DOHH2 (cell line): ENCODE data around the gene CNN2.

Experiments
- H3F3A ChIP-seq: fragments of 200-600 bp; sonication (generic), shearing (Covaris generic); 2 replicates; pipeline ENCODE4 v1.6.0; 2016; ENCODE audit warnings: antibody characterized with exemption, mild to moderate bottlenecking; ENCODE audit not compliant: control insufficient read depth, insufficient read depth
- H3K27ac ChIP-seq: fragments of 200-600 bp; sonication (generic); 2 replicates; pipeline ENCODE4 v1.5.1; 2014; ENCODE audit warnings: low read depth, mild to moderate bottlenecking, low read length, moderate library complexity
- H3K27me3 ChIP-seq: fragments of 200-600 bp; sonication (generic); 2 replicates; pipeline ENCODE4 v1.6.1; 2014; ENCODE audit warnings: mild to moderate bottlenecking, low read length, mixed read lengths; ENCODE audit not compliant: control insufficient read depth
- H3K36me3 ChIP-seq: fragments of 200-600 bp; sonication (generic); 2 replicates; pipeline ENCODE4 v1.6.1; 2014; ENCODE audit warnings: mild to moderate bottlenecking, low read length, moderate library complexity, mixed read lengths; ENCODE audit not compliant: control insufficient read depth
- H3K4me1 ChIP-seq: fragments of 200-600 bp; sonication (generic); 2 replicates; pipeline ENCODE4 v1.6.1; 2014; ENCODE audit warnings: mild to moderate bottlenecking, low read length, mixed read lengths; ENCODE audit not compliant: control insufficient read depth
- H3K4me2 ChIP-seq: fragments of 200-600 bp; sonication (generic); 2 replicates; pipeline ENCODE4 v1.6.0; 2014; ENCODE audit warnings: mild to moderate bottlenecking, low read length, moderate library complexity
- H3K4me3 ChIP-seq: fragments of 200-600 bp; sonication (generic); 2 replicates; pipeline ENCODE4 v1.5.1; 2014; ENCODE audit warnings: mild to moderate bottlenecking, low read length, mixed read lengths
- H3K79me2 ChIP-seq: fragments of 200-600 bp; sonication (generic); 2 replicates; pipeline ENCODE4 v1.6.1; 2014; ENCODE audit warnings: mild to moderate bottlenecking, low read length, mixed read lengths; ENCODE audit not compliant: control insufficient read depth
- H3K9me2 ChIP-seq: fragments of 200-600 bp; sonication (generic); replicated peaks from 2 replicates; pipeline ENCODE4 v1.6.1; 2014; ENCODE audit warnings: mild to moderate bottlenecking, low read length, mixed read lengths; ENCODE audit not compliant: control insufficient read depth
- H3K9me3 ChIP-seq: fragments of 200-600 bp; sonication (generic); 2 replicates; pipeline ENCODE4 v1.6.1; 2014; ENCODE audit warnings: antibody characterized with exemption, low read length, mixed read lengths; ENCODE audit not compliant: control insufficient read depth, insufficient read depth
- H4K20me1 ChIP-seq: fragments of 200-600 bp; sonication (generic); 2 replicates; pipeline ENCODE4 v1.6.0; 2014; ENCODE audit warnings: low read depth, mild to moderate bottlenecking, antibody characterized with exemption, low read length, moderate library complexity; ENCODE audit not compliant: control insufficient read depth, insufficient read depth
- CTCF ChIP-seq: fragments of 200-600 bp; sonication (generic); IDR thresholded peaks from one replicate; pipeline ENCODE4 v1.5.1; 2014; ENCODE audit warnings: antibody characterized with exemption, mild to moderate bottlenecking, low read depth, low read length; ENCODE audit not compliant: poor library complexity, severe bottlenecking
- EZH2phosphoT487 ChIP-seq: fragments of 200-600 bp; sonication (generic); IDR thresholded peaks from 2 replicates; pipeline ENCODE4 v1.6.1; 2017; ENCODE audit warnings: borderline replicate concordance, mild to moderate bottlenecking, antibody characterized with exemption, low read length, moderate library complexity, mixed read lengths

Gene CNN2

GRCh38 chr19:1025960-1026782 lies at the start of gene CNN2:
TSS of gene CNN2 (plus strand) at chr19:1026608. CDS start at chr19:1026662, 54 bp downstream.
- peaks cover 32% of the 10 kb centered on the region for H3K36me3 ChIP-seq
- peak within 1 kb of the TSS; percentile 84 for H3K27ac ChIP-seq
- peaks cover 44% of the 10 kb centered on the region for H3K4me1 ChIP-seq
- H3K4me2 ChIP-seq: peak within 1 kb of the TSS; percentile 85
- no peaks in the 10 kb centered on the region for H3K9me3 ChIP-seq
- H4K20me1 ChIP-seq: 0 out of 2 replicates have a peak, but pooled peaks cover 3% of the 10 kb centered on the region
- H3K79me2 ChIP-seq: peaks cover 49% of the 10 kb centered on the region
- H3K4me3 ChIP-seq: peak within 1 kb of the TSS; percentile 90
- H3K9me2 ChIP-seq: no peaks in the 10 kb centered on the region
- TF ChIP-seq CTCF (no peak), EZH2phosphoT487 (no peak)
- no peaks in the 10 kb centered on the region for H3K27me3 ChIP-seq
- H3F3A ChIP-seq: peaks cover 17% of the 10 kb centered on the region

GRCh38 chr19:977058-977464 lies 49.3 kb upstream of the CNN2 start:
- no peak overlapping the region for H3K4me3 ChIP-seq
- peaks cover 13% of the 10 kb centered on the region for H3K27me3 ChIP-seq
- H3K27ac ChIP-seq: no peak overlapping the region
- TF ChIP-seq CTCF (no peak), EZH2phosphoT487 (no peak)
- no peaks in the 10 kb centered on the region for H3K36me3 ChIP-seq
- H4K20me1 ChIP-seq: no peaks in the 10 kb centered on the region
- H3F3A ChIP-seq: no peaks in the 10 kb centered on the region
- H3K9me3 ChIP-seq: no peaks in the 10 kb centered on the region
- no peak overlapping the region for H3K4me2 ChIP-seq
- H3K79me2 ChIP-seq: no peaks in the 10 kb centered on the region
- no peaks in the 10 kb centered on the region for H3K9me2 ChIP-seq
- H3K4me1 ChIP-seq: no peaks in the 10 kb centered on the region

- TF ChIP-seq CTCF (no peak), EZH2phosphoT487 (no peak)
- H3K4me2 ChIP-seq: no peak overlapping the region
- H3K79me2 ChIP-seq: peaks cover 2% of the 10 kb centered on the region
- H3K36me3 ChIP-seq: no peaks in the 10 kb centered on the region
- peaks cover 13% of the 10 kb centered on the region for H3K27me3 ChIP-seq
- no peaks in the 10 kb centered on the region for H3K9me3 ChIP-seq
- peaks cover 4% of the 10 kb centered on the region for H3F3A ChIP-seq
- H3K27ac ChIP-seq: no peak overlapping the region
- H3K4me1 ChIP-seq: peaks cover 12% of the 10 kb centered on the region
- H3K4me3 ChIP-seq: no peak overlapping the region
- no peaks in the 10 kb centered on the region for H4K20me1 ChIP-seq
- H3K9me2 ChIP-seq: no peaks in the 10 kb centered on the region
These were observed 47.1 kb upstream of the CNN2 start for GRCh38 chr19:979318-979741.
